Peyer's patch (tissue), 4 donors: Measurements from ENCODE around the gene LACC1.

Experiments used
- CTCF ChIP-seq, 6 experiments: fragments of 450-650 bp in 4 of 6; fragments of 200-600 bp in 2 of 6; sonication (generic) in 1 of 6; IDR thresholded peaks; one replicate each; pipeline ENCODE4 v1.5.1; 2017 to 2019; ENCODE audit warnings: antibody characterized with exemption in 6 of 6, mild to moderate bottlenecking in 3 of 6, moderate library complexity in 1 of 6
- POLR2A ChIP-seq, 2 donors: fragments of 450-650 bp; IDR thresholded peaks; one replicate each; pipeline ENCODE4 v1.5.1; 2017; ENCODE audit warnings: antibody characterized with exemption in 2 of 2, mild to moderate bottlenecking in 2 of 2, moderate library complexity in 2 of 2

GRCh38 chr13:43835701-43836100 is 44.0 kb upstream of the LACC1 start:
- no peak for TF ChIP-seq CTCF (IDR thresholded peaks at IDR 0.05)
- no peak for TF ChIP-seq POLR2A (IDR thresholded peaks at IDR 0.05)
